ENCODE measurements around the gene MPPED1.

- TF ChIP-seq CTCF (IDR thresholded peaks at IDR 0.05): no peak
- no peak for TF ChIP-seq POLR2A (IDR thresholded peaks at IDR 0.05)
Observed at GRCh38 chr22:43448048-43448447, 36.2 kb downstream of the MPPED1 start.

Measured in body of pancreas (tissue), 4 donors.